ENCODE results near the gene HECTD1. TPM values are rescaled to one million over a fixed set of nuclear protein-coding genes. Genes with fewer than 3 reads are reported as not detected.
"Not testable (repeated sequence)": the region's sequence is repeated elsewhere in the genome, so short reads cannot be mapped to it uniquely, and the experiment has no call there.

Gene HECTD1
- total RNA-seq, 2 experiments from 2014 or later: 97.2 to 110 TPM

- no peaks in the 10 kb centered on the region for H3K36me3 Mint-ChIP-seq (ENCODE audit: low read depth)
- no peaks in the 10 kb centered on the region for H3K4me1 Mint-ChIP-seq
- CTCF ChIA-PET: interaction anchor here (1.5 kb wide), 1 partner anchor 8 kb away, joined by 4 read pairs; no protein-coding TSS in a partner anchor
- no peak for DNase-seq
- POLR2A ChIA-PET: no interaction called here
- no peaks in the 10 kb centered on the region for H3K27me3 Mint-ChIP-seq
- no peaks in the 10 kb centered on the region for H3K9me3 Mint-ChIP-seq
- no peak overlapping the region for H3K27ac Mint-ChIP-seq
- H3K4me3 Mint-ChIP-seq: no peak overlapping the region
Observed at GRCh38 chr14:31090883-31091764, 116.5 kb downstream of the HECTD1 start.

GRCh38 chr14:31086466-31086865, 121.1 kb downstream of the HECTD1 start:
- H3K4me3 Mint-ChIP-seq; H3K9me3 Mint-ChIP-seq; H3K27ac Mint-ChIP-seq; POLR2A ChIA-PET; H3K27me3 Mint-ChIP-seq; DNase-seq; H3K4me1 Mint-ChIP-seq; H3K36me3 Mint-ChIP-seq (ENCODE audit: low read depth): not testable (repeated sequence)
- CTCF ChIA-PET: interaction anchor here (0.7 to 1.3 kb wide), 2 partner anchors 13 to 25 kb away, joined by 3 read pairs; no protein-coding TSS in a partner anchor

GRCh38 chr14:31085027-31085426, 122.6 kb downstream of the HECTD1 start:
- no peaks in the 10 kb centered on the region for H3K27me3 Mint-ChIP-seq
- H3K36me3 Mint-ChIP-seq (ENCODE audit: low read depth): no peaks in the 10 kb centered on the region
- CTCF ChIA-PET: no interaction called here
- no peaks in the 10 kb centered on the region for H3K4me1 Mint-ChIP-seq
- no peaks in the 10 kb centered on the region for H3K9me3 Mint-ChIP-seq
- H3K27ac Mint-ChIP-seq: no peak overlapping the region
- POLR2A ChIA-PET: no interaction called here
- no peak for DNase-seq
- H3K4me3 Mint-ChIP-seq: no peak overlapping the region

GRCh38 chr14:31084385-31084784, 123.2 kb downstream of the HECTD1 start:
- ChIA-PET POLR2A (no interaction called here), CTCF (no interaction called here)
- H3K9me3 Mint-ChIP-seq: no peaks in the 10 kb centered on the region
- H3K27ac Mint-ChIP-seq: no peak overlapping the region
- no peaks in the 10 kb centered on the region for H3K36me3 Mint-ChIP-seq (ENCODE audit: low read depth)
- no peak overlapping the region for H3K4me3 Mint-ChIP-seq
- no peaks in the 10 kb centered on the region for H3K4me1 Mint-ChIP-seq
- H3K27me3 Mint-ChIP-seq: no peaks in the 10 kb centered on the region
- no peak for DNase-seq

GRCh38 chr14:31083781-31084180, 123.8 kb downstream of the HECTD1 start:
- no peaks in the 10 kb centered on the region for H3K36me3 Mint-ChIP-seq (ENCODE audit: low read depth)
- POLR2A ChIA-PET: no interaction called here
- CTCF ChIA-PET: no interaction called here
- DNase-seq: no peak
- no peaks in the 10 kb centered on the region for H3K27me3 Mint-ChIP-seq
- no peaks in the 10 kb centered on the region for H3K9me3 Mint-ChIP-seq
- H3K27ac Mint-ChIP-seq: no peak overlapping the region
- no peak overlapping the region for H3K4me3 Mint-ChIP-seq
- no peaks in the 10 kb centered on the region for H3K4me1 Mint-ChIP-seq

- Mint-ChIP-seq H3K4me1 (no peaks in the 10 kb centered on the region), H3K27me3 (no peaks in the 10 kb centered on the region), H3K4me3 (no peak overlapping the region), H3K36me3 (ENCODE audit: low read depth) (peaks cover under 1% of the 10 kb centered on the region), H3K9me3 (no peaks in the 10 kb centered on the region), H3K27ac (no peak overlapping the region)
- CTCF ChIA-PET: no interaction called here
- no peak for DNase-seq
- POLR2A ChIA-PET: no interaction called here
Observed at GRCh38 chr14:31080484-31080883, 127.1 kb downstream of the HECTD1 start.

- ChIA-PET POLR2A (no interaction called here), CTCF (interaction anchor here (0.8 kb wide), 1 partner anchor 62 kb away, joined by 3 read pairs; no protein-coding TSS in a partner anchor)
- no peaks in the 10 kb centered on the region for H3K9me3 Mint-ChIP-seq
- H3K36me3 Mint-ChIP-seq (ENCODE audit: low read depth): peaks cover 4% of the 10 kb centered on the region
- H3K4me1 Mint-ChIP-seq: no peaks in the 10 kb centered on the region
- no peak overlapping the region for H3K27ac Mint-ChIP-seq
- no peaks in the 10 kb centered on the region for H3K27me3 Mint-ChIP-seq
- H3K4me3 Mint-ChIP-seq: no peak overlapping the region
- no peak for DNase-seq
Observed at GRCh38 chr14:31080056-31080455, 127.5 kb downstream of the HECTD1 start.

- H3K4me3 Mint-ChIP-seq: no peak overlapping the region
- POLR2A ChIA-PET: no interaction called here
Observed at GRCh38 chr14:31078766-31079165, 128.8 kb downstream of the HECTD1 start.

GRCh38 chr14:31075144-31075543, 132.4 kb downstream of the HECTD1 start:
- ChIA-PET CTCF (no interaction called here), POLR2A (no interaction called here)
- no peaks in the 10 kb centered on the region for H3K4me1 Mint-ChIP-seq
- DNase-seq: no peak
- H3K4me3 Mint-ChIP-seq: no peak overlapping the region
- H3K27ac Mint-ChIP-seq: no peak overlapping the region
- H3K27me3 Mint-ChIP-seq: no peaks in the 10 kb centered on the region
- peaks cover 7% of the 10 kb centered on the region for H3K36me3 Mint-ChIP-seq (ENCODE audit: low read depth)
- no peaks in the 10 kb centered on the region for H3K9me3 Mint-ChIP-seq

More at GRCh38 chr14:31078766-31079165, 128.8 kb downstream of the HECTD1 start:
- H3K9me3 Mint-ChIP-seq: no peaks in the 10 kb centered on the region
- H3K27ac Mint-ChIP-seq: no peak overlapping the region
- no peaks in the 10 kb centered on the region for H3K27me3 Mint-ChIP-seq
- H3K36me3 Mint-ChIP-seq (ENCODE audit: low read depth): peaks cover 6% of the 10 kb centered on the region
- no peak for DNase-seq
- CTCF ChIA-PET: no interaction called here
- H3K4me1 Mint-ChIP-seq: no peaks in the 10 kb centered on the region

- CTCF ChIA-PET: no interaction called here
- Mint-ChIP-seq H3K27ac (no peak overlapping the region), H3K4me3 (no peak overlapping the region), H3K4me1 (no peaks in the 10 kb centered on the region), H3K9me3 (no peaks in the 10 kb centered on the region), H3K27me3 (no peaks in the 10 kb centered on the region), H3K36me3 (ENCODE audit: low read depth) (peaks cover 7% of the 10 kb centered on the region)
- POLR2A ChIA-PET: no interaction called here
- no peak for DNase-seq
Observed at GRCh38 chr14:31071151-31071550, 136.4 kb downstream of the HECTD1 start.

- ChIA-PET POLR2A (no interaction called here), CTCF (interaction anchor here (0.6 to 0.9 kb wide), 2 partner anchors 12 to 243 kb away, joined by 3 read pairs; no protein-coding TSS in a partner anchor)
- H3K36me3 Mint-ChIP-seq (ENCODE audit: low read depth): peaks cover 6% of the 10 kb centered on the region
- no peak for DNase-seq
- H3K27me3 Mint-ChIP-seq: no peaks in the 10 kb centered on the region
- H3K9me3 Mint-ChIP-seq: no peaks in the 10 kb centered on the region
- no peaks in the 10 kb centered on the region for H3K4me1 Mint-ChIP-seq
- H3K27ac Mint-ChIP-seq: no peak overlapping the region
- no peak overlapping the region for H3K4me3 Mint-ChIP-seq
Observed at GRCh38 chr14:31070431-31070830, 137.2 kb downstream of the HECTD1 start.

- no peaks in the 10 kb centered on the region for H3K9me3 Mint-ChIP-seq
- no peak overlapping the region for H3K4me3 Mint-ChIP-seq
- peaks cover 1% of the 10 kb centered on the region for H3K36me3 Mint-ChIP-seq (ENCODE audit: low read depth)
- H3K27me3 Mint-ChIP-seq: no peaks in the 10 kb centered on the region
- ChIA-PET CTCF (interaction anchor here (0.9 kb wide), 1 partner anchor 13 kb away, joined by 3 read pairs; no protein-coding TSS in a partner anchor), POLR2A (no interaction called here)
- H3K27ac Mint-ChIP-seq: no peak overlapping the region
- DNase-seq: no peak
- H3K4me1 Mint-ChIP-seq: no peaks in the 10 kb centered on the region
Observed at GRCh38 chr14:31069343-31069742, 138.2 kb downstream of the HECTD1 start.

GRCh38 chr14:31068235-31068634, 139.4 kb downstream of the HECTD1 start:
- Mint-ChIP-seq H3K27me3 (no peaks in the 10 kb centered on the region), H3K27ac (no peak overlapping the region), H3K36me3 (ENCODE audit: low read depth) (peaks cover 1% of the 10 kb centered on the region), H3K4me1 (no peaks in the 10 kb centered on the region), H3K9me3 (no peaks in the 10 kb centered on the region), H3K4me3 (no peak overlapping the region)
- DNase-seq: no peak
- ChIA-PET POLR2A (no interaction called here), CTCF (no interaction called here)

GRCh38 chr14:31062908-31063307, 144.7 kb downstream of the HECTD1 start:
- DNase-seq; H3K4me3 Mint-ChIP-seq; H3K27me3 Mint-ChIP-seq; POLR2A ChIA-PET; H3K27ac Mint-ChIP-seq; CTCF ChIA-PET; H3K4me1 Mint-ChIP-seq; H3K36me3 Mint-ChIP-seq (ENCODE audit: low read depth); H3K9me3 Mint-ChIP-seq: not testable (repeated sequence)

Data from activated CD4-positive, alpha-beta T cell treated with anti-CD3 and anti-CD28 coated beads, Interleukin-2, amount 10 ng/mL, durations not matched to agents 7 days and 5 days (primary cell).